K562 (cell line): ENCODE measurements around the gene LINGO3. TPM values are rescaled to one million over a fixed set of nuclear protein-coding genes. Genes with fewer than 3 reads are reported as not detected.
A peak's percentile ranks its signal among the peaks of the same experiment; 100 is the strongest.

ENCODE experiments used
- DMBX1 ChIP-seq: fragments of 250-450 bp; sonication (Bioruptor Pico); IDR thresholded peaks from 2 replicates; pipeline ENCODE4 v1.8.0; 2022; ENCODE audit warnings: inconsistent platforms, mild to moderate bottlenecking, moderate library complexity, borderline replicate concordance
- FOXJ2 ChIP-seq: fragments of 200-800 bp; sonication (Bioruptor generic); IDR thresholded peaks from 2 replicates; pipeline ENCODE4 v1.6.1; 2016; ENCODE audit warnings: missing genetic modification characterization, missing compliant biosample characterization
- MEIS2 ChIP-seq: fragments of 450-650 bp; IDR thresholded peaks from 2 replicates; pipeline ENCODE4 v1.6.1; 2014; ENCODE audit warnings: mild to moderate bottlenecking; ENCODE audit not compliant: partially characterized antibody
- NUFIP1 ChIP-seq: fragments of 450-650 bp; IDR thresholded peaks from 2 replicates; pipeline ENCODE4 v1.6.1; 2018; ENCODE audit not compliant: partially characterized antibody
- ZNF124 ChIP-seq: sonication (generic); formaldehyde crosslinking; IDR thresholded peaks from 2 replicates; pipeline ENCODE4 v1.8.1; 2022; ENCODE audit warnings: missing genetic modification reagents
- polyA plus RNA-seq, 8 experiments: library from polyadenylated mRNA; depleted of rRNA in 4 of 8; stranded (reverse) in 5 of 8; unstranded in 3 of 8; fragments of >200 nt; fragmentation: Nextera tagmentation in 2 of 8; fragmentation: Illumina TruSeq in 1 of 8; extraction: Ambion mirVana in 2 of 8; extraction: Trizol in 1 of 8; gene quantifications; 2 replicates each; pipeline versions ENCODE4 v1.2.1 to v1.2.3, GENCODE V29; 2011 to 2014; ENCODE audit warnings: inconsistent platforms in 1 of 8, missing spikeins in 1 of 8
- total RNA-seq, 7 experiments: library from RNA; depleted of rRNA in 6 of 7; stranded (reverse); fragments of >200 nt in 6 of 7; fragmentation: Illumina TruSeq in 2 of 7; extraction: Trizol in 2 of 7; gene quantifications; 2 replicates each; pipeline versions ENCODE4 v1.2.1 to v1.2.3, GENCODE V29; 2011 to 2021; ENCODE audit warnings: low replicate concordance in 1 of 7
- TF ChIP-seq, protein P1 (sequence below): IDR thresholded peaks from 3 replicates; pipeline ENCODE4 v1.6.1; 2011; ENCODE audit warnings: borderline replicate concordance, mild to moderate bottlenecking, moderate library complexity; ENCODE audit not compliant: insufficient read length; ENCODE audit errors: extremely low read depth
- TF ChIP-seq, protein P2 (sequence below): fragments of 450-650 bp; formaldehyde crosslinking; IDR thresholded peaks from 2 replicates; pipeline ENCODE4 v1.4.0; 2020; ENCODE audit warnings: mild to moderate bottlenecking
- TF ChIP-seq, protein P3 (sequence below): fragments of 450-650 bp; formaldehyde crosslinking; IDR thresholded peaks from 2 replicates; pipeline ENCODE4 v1.4.0; 2020; ENCODE audit warnings: mild to moderate bottlenecking, moderate library complexity
- TF ChIP-seq, protein P4 (sequence below): fragments of 200-600 bp; sonication (generic); IDR thresholded peaks from one replicate; pipeline ENCODE4 v1.6.1; 2012; ENCODE audit warnings: mild to moderate bottlenecking, low read depth, low read length, inconsistent platforms

The LINGO3 gene
- total and polyA plus RNA-seq, 9 of the 15 experiments (the other 6 are each of a cell fraction or from before 2014, with no cell fraction given): 0.03 to 0.05 (median 0.03) TPM; not detected in 6

DNA sequence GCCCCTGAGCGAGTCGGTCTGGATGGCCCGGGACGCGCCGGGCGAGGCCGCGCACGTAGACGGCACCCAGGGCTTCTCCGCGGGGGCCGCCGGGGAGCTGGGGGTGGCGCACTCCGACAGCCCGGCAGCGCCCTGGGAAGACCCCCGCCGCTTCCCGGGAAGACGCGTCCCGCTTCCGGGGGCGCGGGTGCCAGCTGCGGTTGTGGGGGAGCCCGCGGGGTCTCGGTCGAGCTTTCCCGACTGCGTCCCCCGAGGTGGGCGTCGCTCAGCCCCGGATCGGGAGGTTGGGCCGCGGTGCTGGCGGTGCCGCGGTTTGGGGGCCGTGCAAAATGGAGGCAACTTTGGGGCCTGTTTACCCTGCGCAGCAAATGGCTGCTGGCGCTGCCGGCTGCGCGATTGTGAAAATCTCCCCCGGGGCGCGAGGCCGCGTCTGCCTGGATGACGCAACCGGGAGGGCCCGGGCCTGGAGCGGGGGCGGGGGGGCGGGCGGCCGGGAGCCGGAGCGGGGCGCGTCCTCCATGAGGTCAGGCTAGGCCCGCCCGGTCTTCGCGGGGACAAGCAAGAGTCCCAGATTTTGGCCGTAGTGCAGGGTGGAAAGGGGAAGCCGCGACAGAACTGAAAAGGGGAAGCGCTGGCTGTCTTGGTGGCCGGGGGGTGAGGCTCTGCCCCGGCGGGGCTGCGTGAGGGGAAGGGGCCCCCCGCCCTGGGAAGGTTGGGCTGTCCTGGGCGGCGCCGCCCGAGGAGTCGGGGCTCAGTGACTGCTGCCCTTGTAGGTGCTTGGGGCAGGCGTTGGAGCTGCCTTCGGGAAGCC, 37.3 kb downstream of the LINGO3 start (continued):
- no peak for TF ChIP-seq NUFIP1
- no peak for TF ChIP-seq FOXJ2 (tag)
- TF ChIP-seq, protein P1, sequence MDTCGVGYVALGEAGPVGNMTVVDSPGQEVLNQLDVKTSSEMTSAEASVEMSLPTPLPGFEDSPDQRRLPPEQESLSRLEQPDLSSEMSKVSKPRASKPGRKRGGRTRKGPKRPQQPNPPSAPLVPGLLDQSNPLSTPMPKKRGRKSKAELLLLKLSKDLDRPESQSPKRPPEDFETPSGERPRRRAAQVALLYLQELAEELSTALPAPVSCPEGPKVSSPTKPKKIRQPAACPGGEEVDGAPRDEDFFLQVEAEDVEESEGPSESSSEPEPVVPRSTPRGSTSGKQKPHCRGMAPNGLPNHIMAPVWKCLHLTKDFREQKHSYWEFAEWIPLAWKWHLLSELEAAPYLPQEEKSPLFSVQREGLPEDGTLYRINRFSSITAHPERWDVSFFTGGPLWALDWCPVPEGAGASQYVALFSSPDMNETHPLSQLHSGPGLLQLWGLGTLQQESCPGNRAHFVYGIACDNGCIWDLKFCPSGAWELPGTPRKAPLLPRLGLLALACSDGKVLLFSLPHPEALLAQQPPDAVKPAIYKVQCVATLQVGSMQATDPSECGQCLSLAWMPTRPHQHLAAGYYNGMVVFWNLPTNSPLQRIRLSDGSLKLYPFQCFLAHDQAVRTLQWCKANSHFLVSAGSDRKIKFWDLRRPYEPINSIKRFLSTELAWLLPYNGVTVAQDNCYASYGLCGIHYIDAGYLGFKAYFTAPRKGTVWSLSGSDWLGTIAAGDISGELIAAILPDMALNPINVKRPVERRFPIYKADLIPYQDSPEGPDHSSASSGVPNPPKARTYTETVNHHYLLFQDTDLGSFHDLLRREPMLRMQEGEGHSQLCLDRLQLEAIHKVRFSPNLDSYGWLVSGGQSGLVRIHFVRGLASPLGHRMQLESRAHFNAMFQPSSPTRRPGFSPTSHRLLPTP: no peak
- TF ChIP-seq, protein P2, sequence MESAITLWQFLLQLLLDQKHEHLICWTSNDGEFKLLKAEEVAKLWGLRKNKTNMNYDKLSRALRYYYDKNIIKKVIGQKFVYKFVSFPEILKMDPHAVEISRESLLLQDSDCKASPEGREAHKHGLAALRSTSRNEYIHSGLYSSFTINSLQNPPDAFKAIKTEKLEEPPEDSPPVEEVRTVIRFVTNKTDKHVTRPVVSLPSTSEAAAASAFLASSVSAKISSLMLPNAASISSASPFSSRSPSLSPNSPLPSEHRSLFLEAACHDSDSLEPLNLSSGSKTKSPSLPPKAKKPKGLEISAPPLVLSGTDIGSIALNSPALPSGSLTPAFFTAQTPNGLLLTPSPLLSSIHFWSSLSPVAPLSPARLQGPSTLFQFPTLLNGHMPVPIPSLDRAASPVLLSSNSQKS (CRISPR knock-in tag): no peak
- TF ChIP-seq, protein P3, sequence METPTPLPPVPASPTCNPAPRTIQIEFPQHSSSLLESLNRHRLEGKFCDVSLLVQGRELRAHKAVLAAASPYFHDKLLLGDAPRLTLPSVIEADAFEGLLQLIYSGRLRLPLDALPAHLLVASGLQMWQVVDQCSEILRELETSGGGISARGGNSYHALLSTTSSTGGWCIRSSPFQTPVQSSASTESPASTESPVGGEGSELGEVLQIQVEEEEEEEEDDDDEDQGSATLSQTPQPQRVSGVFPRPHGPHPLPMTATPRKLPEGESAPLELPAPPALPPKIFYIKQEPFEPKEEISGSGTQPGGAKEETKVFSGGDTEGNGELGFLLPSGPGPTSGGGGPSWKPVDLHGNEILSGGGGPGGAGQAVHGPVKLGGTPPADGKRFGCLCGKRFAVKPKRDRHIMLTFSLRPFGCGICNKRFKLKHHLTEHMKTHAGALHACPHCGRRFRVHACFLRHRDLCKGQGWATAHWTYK (CRISPR knock-in tag): 0 out of 2 replicates have a peak, but pooled peaks have one; percentile 48
- no peak for TF ChIP-seq MEIS2
- TF ChIP-seq DMBX1 (CRISPR knock-in tag): no peak
- TF ChIP-seq, protein P4, sequence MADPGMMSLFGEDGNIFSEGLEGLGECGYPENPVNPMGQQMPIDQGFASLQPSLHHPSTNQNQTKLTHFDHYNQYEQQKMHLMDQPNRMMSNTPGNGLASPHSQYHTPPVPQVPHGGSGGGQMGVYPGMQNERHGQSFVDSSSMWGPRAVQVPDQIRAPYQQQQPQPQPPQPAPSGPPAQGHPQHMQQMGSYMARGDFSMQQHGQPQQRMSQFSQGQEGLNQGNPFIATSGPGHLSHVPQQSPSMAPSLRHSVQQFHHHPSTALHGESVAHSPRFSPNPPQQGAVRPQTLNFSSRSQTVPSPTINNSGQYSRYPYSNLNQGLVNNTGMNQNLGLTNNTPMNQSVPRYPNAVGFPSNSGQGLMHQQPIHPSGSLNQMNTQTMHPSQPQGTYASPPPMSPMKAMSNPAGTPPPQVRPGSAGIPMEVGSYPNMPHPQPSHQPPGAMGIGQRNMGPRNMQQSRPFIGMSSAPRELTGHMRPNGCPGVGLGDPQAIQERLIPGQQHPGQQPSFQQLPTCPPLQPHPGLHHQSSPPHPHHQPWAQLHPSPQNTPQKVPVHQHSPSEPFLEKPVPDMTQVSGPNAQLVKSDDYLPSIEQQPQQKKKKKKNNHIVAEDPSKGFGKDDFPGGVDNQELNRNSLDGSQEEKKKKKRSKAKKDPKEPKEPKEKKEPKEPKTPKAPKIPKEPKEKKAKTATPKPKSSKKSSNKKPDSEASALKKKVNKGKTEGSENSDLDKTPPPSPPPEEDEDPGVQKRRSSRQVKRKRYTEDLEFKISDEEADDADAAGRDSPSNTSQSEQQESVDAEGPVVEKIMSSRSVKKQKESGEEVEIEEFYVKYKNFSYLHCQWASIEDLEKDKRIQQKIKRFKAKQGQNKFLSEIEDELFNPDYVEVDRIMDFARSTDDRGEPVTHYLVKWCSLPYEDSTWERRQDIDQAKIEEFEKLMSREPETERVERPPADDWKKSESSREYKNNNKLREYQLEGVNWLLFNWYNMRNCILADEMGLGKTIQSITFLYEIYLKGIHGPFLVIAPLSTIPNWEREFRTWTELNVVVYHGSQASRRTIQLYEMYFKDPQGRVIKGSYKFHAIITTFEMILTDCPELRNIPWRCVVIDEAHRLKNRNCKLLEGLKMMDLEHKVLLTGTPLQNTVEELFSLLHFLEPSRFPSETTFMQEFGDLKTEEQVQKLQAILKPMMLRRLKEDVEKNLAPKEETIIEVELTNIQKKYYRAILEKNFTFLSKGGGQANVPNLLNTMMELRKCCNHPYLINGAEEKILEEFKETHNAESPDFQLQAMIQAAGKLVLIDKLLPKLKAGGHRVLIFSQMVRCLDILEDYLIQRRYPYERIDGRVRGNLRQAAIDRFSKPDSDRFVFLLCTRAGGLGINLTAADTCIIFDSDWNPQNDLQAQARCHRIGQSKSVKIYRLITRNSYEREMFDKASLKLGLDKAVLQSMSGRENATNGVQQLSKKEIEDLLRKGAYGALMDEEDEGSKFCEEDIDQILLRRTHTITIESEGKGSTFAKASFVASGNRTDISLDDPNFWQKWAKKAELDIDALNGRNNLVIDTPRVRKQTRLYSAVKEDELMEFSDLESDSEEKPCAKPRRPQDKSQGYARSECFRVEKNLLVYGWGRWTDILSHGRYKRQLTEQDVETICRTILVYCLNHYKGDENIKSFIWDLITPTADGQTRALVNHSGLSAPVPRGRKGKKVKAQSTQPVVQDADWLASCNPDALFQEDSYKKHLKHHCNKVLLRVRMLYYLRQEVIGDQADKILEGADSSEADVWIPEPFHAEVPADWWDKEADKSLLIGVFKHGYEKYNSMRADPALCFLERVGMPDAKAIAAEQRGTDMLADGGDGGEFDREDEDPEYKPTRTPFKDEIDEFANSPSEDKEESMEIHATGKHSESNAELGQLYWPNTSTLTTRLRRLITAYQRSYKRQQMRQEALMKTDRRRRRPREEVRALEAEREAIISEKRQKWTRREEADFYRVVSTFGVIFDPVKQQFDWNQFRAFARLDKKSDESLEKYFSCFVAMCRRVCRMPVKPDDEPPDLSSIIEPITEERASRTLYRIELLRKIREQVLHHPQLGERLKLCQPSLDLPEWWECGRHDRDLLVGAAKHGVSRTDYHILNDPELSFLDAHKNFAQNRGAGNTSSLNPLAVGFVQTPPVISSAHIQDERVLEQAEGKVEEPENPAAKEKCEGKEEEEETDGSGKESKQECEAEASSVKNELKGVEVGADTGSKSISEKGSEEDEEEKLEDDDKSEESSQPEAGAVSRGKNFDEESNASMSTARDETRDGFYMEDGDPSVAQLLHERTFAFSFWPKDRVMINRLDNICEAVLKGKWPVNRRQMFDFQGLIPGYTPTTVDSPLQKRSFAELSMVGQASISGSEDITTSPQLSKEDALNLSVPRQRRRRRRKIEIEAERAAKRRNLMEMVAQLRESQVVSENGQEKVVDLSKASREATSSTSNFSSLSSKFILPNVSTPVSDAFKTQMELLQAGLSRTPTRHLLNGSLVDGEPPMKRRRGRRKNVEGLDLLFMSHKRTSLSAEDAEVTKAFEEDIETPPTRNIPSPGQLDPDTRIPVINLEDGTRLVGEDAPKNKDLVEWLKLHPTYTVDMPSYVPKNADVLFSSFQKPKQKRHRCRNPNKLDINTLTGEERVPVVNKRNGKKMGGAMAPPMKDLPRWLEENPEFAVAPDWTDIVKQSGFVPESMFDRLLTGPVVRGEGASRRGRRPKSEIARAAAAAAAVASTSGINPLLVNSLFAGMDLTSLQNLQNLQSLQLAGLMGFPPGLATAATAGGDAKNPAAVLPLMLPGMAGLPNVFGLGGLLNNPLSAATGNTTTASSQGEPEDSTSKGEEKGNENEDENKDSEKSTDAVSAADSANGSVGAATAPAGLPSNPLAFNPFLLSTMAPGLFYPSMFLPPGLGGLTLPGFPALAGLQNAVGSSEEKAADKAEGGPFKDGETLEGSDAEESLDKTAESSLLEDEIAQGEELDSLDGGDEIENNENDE: no peak
- no peak for TF ChIP-seq ZNF124
